IPS-15b (cell line): Measurements from ENCODE around the gene KCNH2.

Experiments used
- H3K27me3 ChIP-seq: one replicate; pipeline ENCODE4 v1.6.1; 2013; ENCODE audit warnings: low read length; ENCODE audit not compliant: control insufficient read depth, insufficient read depth
- H3K36me3 ChIP-seq: one replicate; pipeline ENCODE4 v1.6.1; 2013; ENCODE audit warnings: low read length; ENCODE audit not compliant: control insufficient read depth, insufficient read depth
- H3K4me1 ChIP-seq: one replicate; pipeline ENCODE4 v1.6.1; 2013; ENCODE audit warnings: mild to moderate bottlenecking, low read length; ENCODE audit not compliant: control insufficient read depth, insufficient read depth
- H3K4me3 ChIP-seq: one replicate; pipeline ENCODE4 v1.5.1; 2013; ENCODE audit warnings: low read depth, low read length
- H3K9ac ChIP-seq: one replicate; pipeline ENCODE4 v1.6.1; 2013; ENCODE audit warnings: low read depth, mild to moderate bottlenecking, low read length
- H3K9me3 ChIP-seq: one replicate; pipeline ENCODE4 v1.6.1; 2013; ENCODE audit warnings: mild to moderate bottlenecking, low read length; ENCODE audit not compliant: control insufficient read depth, insufficient read depth

The KCNH2 gene

GRCh38 chr7:150909200-150909995 is 68.7 kb downstream of the KCNH2 start:
- Histone ChIP-seq H3K9me3 (no peaks in the 10 kb centered on the region), H3K36me3 (no peaks in the 10 kb centered on the region), H3K9ac (no peak overlapping the region), H3K4me1 (no peaks in the 10 kb centered on the region), H3K4me3 (no peak overlapping the region), H3K27me3 (peaks cover 3% of the 10 kb centered on the region)

DNA sequence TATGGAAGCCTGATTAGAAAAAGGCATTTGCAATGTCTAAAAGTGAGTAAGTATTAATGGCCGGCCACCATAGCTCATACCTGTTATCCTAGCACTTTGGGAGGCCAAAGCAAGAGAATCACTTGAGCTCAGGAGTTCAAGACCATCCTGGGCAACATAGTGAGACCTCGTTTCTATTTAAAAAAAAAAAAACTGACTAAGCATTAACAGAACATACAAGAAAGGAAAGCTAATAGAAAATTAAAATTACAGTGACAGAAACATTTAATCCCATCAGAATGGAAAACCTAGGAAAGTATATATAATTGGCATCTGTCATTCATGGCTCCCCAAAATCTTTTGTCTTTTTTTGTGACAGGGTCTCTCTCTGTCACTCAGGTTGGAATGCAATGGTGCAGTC is 69.9 kb downstream of the KCNH2 start:
- Histone ChIP-seq H3K36me3 (no peaks in the 10 kb centered on the region), H3K9ac (no peak overlapping the region), H3K4me1 (no peaks in the 10 kb centered on the region), H3K4me3 (no peak overlapping the region), H3K9me3 (no peaks in the 10 kb centered on the region), H3K27me3 (peaks cover 2% of the 10 kb centered on the region)

GRCh38 chr7:150904011-150904909 is 73.9 kb downstream of the KCNH2 start:
- H3K36me3 ChIP-seq = no peaks in the 10 kb centered on the region
- H3K27me3 ChIP-seq = peaks cover 18% of the 10 kb centered on the region
- H3K4me1 ChIP-seq = peaks cover 12% of the 10 kb centered on the region
- no peak overlapping the region for H3K4me3 ChIP-seq
- H3K9me3 ChIP-seq = no peaks in the 10 kb centered on the region
- H3K9ac ChIP-seq = no peak overlapping the region

DNA sequence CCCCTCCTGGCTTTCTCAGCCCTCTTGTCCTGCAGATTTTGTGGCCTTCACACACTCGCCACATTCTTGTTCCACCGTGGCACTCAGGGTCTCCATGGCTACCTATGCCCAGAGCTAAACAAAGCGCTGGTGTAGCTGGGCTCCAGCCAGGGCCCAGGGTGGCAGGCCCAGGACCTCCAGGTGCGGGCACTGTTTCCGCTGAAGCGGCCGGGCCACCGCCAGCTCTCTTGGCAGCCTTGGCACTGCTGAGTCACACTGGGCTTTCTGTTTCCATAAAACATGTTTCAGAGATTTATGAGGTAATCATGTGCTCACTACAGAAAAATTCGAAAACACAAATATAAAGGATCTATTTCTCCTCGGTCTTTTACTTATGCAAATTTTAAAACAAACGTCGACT is 74.5 kb downstream of the KCNH2 start:
- Histone ChIP-seq H3K27me3 (peaks cover 24% of the 10 kb centered on the region), H3K4me1 (peaks cover 12% of the 10 kb centered on the region), H3K36me3 (no peaks in the 10 kb centered on the region), H3K4me3 (no peak overlapping the region), H3K9me3 (no peaks in the 10 kb centered on the region), H3K9ac (no peak overlapping the region)

DNA sequence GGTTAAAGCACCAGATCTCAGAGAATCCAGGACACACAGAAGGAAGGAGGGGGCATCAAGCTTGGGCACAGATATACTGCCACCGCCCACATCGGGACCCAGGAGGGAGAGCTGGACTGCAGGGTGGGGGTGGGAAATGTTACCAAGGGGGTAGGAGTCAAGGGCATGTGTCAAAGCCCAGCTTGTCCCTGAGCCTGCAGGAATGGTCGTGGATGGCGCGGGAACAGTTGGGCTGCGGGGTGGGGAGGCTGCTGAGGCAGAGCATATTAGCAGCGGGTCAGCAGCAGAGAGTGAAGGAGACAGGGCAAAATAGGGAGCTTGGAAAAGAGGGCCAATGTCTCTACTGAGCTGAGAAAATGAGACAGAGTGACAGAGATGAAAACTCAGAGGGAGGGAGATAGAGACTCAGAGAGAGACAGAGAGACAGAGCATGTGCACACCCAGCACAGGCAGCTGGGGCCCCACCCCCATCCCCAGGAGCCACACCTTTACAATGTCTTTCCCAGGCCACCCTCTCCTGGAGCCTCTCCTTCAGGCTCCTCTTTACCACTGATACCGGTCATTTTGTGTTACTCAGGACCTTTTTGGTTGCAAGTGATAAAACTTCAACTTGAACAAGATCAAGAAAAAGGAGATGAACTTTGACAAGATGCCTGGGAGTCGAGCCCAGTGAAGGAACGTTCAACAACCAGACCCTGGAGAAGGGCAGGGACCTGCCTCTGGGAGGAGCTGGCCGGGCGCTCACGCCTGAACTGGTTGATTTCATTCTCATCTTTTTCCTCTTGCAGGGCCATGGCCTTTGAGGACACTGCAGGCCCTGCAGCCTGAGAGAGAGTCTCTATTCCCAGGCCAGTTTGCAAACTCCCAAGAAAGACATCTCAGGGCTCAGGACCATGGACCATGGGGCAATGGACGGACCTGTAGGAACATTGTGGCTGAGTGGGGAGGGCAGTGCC is 75.8 kb downstream of the KCNH2 start:
- peaks cover 24% of the 10 kb centered on the region for H3K27me3 ChIP-seq
- H3K4me3 ChIP-seq = no peak overlapping the region
- H3K36me3 ChIP-seq = no peaks in the 10 kb centered on the region
- H3K4me1 ChIP-seq = peaks cover 13% of the 10 kb centered on the region
- H3K9me3 ChIP-seq = no peaks in the 10 kb centered on the region
- H3K9ac ChIP-seq = no peak overlapping the region

DNA sequence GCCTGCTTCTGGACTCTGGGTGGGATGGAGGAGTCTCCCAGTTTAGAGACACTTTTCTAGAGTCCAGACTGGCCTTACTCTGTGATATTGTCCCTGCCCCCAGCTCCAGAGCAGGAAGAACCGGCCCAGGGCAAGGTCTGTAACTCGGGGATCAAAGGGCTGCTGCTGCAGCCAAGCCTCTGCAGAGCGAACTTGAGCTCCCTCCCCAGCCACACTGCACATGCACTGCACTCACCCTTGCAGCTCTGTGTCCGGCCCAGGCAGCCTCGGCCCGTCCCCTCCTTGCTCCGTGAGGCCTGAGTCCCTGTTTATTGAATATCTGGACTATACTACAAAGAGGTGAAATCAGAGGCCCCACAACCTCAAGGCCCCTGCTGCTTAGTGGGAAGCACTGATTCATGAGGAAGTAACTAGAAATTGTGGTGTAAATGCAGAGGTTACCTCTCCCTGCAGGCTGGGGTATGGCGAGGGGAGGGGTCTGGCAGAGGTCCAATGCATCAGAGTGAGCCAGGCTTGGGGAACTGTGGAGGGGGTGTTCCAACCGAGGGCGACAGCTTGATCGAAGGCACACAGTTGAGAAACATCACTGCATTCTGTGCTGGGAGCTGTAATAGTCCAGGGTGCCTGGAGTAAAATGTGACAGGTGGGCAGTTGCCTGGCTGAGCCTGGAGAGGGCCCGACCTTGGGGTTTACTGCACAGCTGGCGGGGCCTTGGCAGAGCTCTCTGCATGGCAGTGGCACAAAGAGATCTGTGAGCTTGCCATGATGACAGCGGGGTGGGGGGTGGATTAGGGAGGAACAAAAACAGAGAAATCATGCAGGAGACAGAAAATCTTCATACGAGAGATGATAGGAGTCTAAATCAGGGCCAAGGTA is 76.7 kb downstream of the KCNH2 start:
- no peaks in the 10 kb centered on the region for H3K36me3 ChIP-seq
- H3K4me3 ChIP-seq = peak overlapping the region; percentile 8
- peaks cover 24% of the 10 kb centered on the region for H3K27me3 ChIP-seq
- H3K4me1 ChIP-seq = peaks cover 13% of the 10 kb centered on the region
- H3K9me3 ChIP-seq = no peaks in the 10 kb centered on the region
- H3K9ac ChIP-seq = no peak overlapping the region

DNA sequence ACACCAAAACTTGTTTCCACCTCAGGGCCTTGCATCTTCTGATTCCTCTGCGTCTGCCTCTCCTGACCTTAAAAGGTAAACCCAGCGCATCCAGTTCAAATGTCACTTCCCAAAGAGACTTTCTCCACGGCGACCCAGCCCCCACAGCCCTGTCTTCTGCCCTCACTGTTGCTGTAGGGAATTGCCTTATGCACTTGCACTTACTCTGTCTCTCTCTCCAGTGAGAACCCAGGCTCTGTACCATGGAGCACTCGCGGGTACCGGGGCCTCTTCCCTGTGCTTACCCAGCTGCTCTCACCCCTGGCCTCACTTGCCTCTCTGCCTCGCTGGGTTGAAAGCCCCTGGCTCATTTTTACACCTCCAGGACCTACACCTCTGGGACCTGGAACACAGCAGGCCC is 77.4 kb downstream of the KCNH2 start:
- Histone ChIP-seq H3K36me3 (no peaks in the 10 kb centered on the region), H3K9me3 (no peaks in the 10 kb centered on the region), H3K4me3 (no peak overlapping the region), H3K27me3 (peaks cover 24% of the 10 kb centered on the region), H3K9ac (no peak overlapping the region), H3K4me1 (peaks cover 13% of the 10 kb centered on the region)

DNA sequence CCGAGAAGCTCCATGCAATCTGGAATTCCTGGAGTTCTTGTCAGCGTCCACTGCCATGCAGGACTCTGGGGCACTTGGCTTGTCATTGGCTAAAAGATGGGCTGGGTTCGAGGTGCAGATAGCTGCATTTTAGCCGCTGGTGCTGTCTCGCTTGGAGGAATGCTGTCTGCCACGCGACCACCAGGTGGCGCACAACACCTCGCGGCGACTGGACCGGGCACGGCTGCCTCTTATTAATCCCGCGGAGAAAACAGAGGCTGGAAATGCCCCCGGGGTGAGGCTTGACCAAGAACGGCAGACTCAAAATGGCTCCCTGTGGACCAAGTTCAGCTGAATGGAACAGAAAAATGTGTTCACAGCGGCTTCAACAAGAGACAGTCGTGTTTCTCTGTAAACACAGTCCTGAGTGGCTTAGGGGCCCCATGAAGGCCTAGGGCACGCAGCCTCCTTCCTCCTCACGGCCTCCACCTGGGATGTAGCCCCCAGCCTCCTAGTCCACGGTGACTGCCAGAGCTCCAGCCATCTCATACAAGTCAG is 79.6 kb downstream of the KCNH2 start:
- no peak overlapping the region for H3K4me3 ChIP-seq
- peaks cover 13% of the 10 kb centered on the region for H3K4me1 ChIP-seq
- H3K27me3 ChIP-seq = peaks cover 24% of the 10 kb centered on the region
- H3K36me3 ChIP-seq = no peaks in the 10 kb centered on the region
- H3K9ac ChIP-seq = no peak overlapping the region
- H3K9me3 ChIP-seq = no peaks in the 10 kb centered on the region

DNA sequence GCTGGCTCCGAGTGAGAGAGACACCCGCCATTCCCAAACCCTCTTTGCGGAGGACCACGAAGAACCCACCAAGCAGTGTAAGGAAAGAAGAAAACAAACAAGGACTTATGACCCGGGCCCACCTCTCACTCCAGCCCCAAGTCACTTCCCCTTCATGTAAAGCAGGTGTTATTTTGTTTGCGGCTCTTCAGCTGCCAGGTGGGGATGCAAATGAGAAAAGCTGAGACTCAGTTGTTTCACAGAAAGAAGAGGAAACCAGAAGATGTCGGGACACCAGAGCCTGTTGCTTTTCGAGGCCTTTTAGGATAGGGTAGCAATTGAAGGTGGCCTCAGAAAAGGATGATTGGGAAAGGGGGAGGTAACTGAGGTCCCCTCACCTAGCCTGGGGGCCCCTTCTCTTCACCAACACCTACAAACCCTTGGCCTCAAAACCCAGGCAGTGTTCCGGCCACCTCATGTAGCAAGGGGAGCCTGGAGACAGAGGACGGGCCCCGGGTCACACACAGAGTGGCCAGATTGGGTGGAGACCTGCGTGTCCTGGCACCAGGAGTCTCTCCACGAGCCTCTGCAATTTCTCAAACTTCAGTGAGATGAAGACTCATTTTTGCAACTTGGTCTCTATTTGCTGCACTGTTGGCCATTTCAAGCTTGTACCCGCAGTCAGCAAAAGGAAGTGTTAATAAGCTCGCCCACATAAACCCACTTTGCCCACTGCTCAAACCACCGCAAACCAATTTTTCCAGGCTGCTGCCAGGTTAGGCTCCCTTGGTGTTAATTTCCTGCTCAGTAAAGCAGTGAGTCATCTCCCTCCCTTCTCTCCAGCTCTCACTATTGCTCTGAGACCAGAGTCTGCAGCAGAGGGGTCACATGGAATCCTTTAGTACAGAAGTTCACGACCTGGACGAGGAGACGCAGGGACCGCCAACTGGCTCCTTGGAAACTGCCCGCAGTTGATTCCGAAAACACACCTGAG is 80.3 kb downstream of the KCNH2 start:
- peaks cover 24% of the 10 kb centered on the region for H3K27me3 ChIP-seq
- H3K9me3 ChIP-seq = no peaks in the 10 kb centered on the region
- H3K9ac ChIP-seq = no peak overlapping the region
- peaks cover 13% of the 10 kb centered on the region for H3K4me1 ChIP-seq
- no peak overlapping the region for H3K4me3 ChIP-seq
- H3K36me3 ChIP-seq = no peaks in the 10 kb centered on the region
